Smooth muscle cell of the pulmonary artery (primary cell): Measurements from ENCODE around the gene GMFB. TPM values are rescaled to one million over a fixed set of nuclear protein-coding genes. Genes with fewer than 3 reads are reported as not detected.

Experiments used
- total RNA-seq: library from RNA; depleted of rRNA; stranded (reverse); fragments of >200 nt; gene quantifications from 2 replicates; pipeline ENCODE4 v1.2.3, GENCODE V29; 2014

Gene GMFB
- total RNA-seq: 56.2 and 92.0 TPM in 2 replicates

GRCh38 chr14:54488646-54489317 lies at the start of gene GMFB:
TSS of gene GMFB (minus strand) at chr14:54488980. CDS start at chr14:54488927, 53 bp downstream.

GRCh38 chr14:54509546-54510501 lies 21.0 kb upstream of the GMFB start, which contains the start of gene CGRRF1:
TSS of gene CGRRF1 (plus strand) at chr14:54509906. CDS start at chr14:54509960, 54 bp downstream.

GRCh38 chr14:54440873-54441868 lies 47.6 kb downstream of the GMFB start, which contains the start of gene CNIH1:
TSS of gene CNIH1 (minus strand) at chr14:54441374. CDS start at chr14:54441327, 47 bp downstream.

Other genes starting within 250 kb of the GMFB start
- 4.4 and 17.6 TPM in 2 replicates for gene CDKN3, start 92.0 kb downstream of the GMFB start, total RNA-seq
- 192 and 221 TPM in 2 replicates for gene CNIH1, start 47.6 kb downstream of the GMFB start, total RNA-seq
- gene CGRRF1, start 20.9 kb upstream of the GMFB start, total RNA-seq: 7.7 and 8.8 TPM in 2 replicates
- gene SAMD4A, start 78.1 kb upstream of the GMFB start, total RNA-seq: 29.7 and 30.0 TPM in 2 replicates